ENCODE measurements around the gene ATAD3C.

- no peak for TF ChIP-seq CTCF (IDR thresholded peaks at IDR 0.05)
- TF ChIP-seq EP300 (IDR thresholded peaks at IDR 0.05) = no peak
These were observed 26.3 kb upstream of the ATAD3C start for GRCh38 chr1:1423245-1423597.
